ENCODE results near the gene CCDC107.
A peak's percentile ranks its signal among the peaks of the same experiment; 100 is the strongest.

The CCDC107 gene

DNA sequence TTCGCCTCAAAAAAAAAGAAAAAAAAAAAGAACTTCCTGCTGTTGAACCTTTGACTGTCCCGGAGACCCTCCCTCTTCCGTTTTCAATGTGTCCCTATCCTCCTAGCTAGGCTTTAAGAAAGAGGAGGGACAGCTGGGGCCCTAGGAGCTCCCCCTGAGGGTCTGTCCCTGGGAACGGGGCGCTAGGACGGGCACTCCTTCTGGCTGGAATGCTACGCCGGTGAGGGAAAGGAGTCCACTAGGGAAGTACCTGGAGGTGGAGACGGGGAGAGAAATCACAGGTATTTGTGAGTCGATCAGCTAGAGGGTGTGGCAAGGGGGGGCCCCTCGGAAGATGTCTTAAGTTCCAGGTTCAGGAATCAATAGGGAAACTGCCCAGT lies 11.9 kb upstream of the CCDC107 start:
- no peak for TF ChIP-seq TARDBP (IDR thresholded peaks at IDR 0.05)
- no peak for TF ChIP-seq FOXA1 (IDR thresholded peaks at IDR 0.05)
- no peak for TF ChIP-seq HDGF (IDR thresholded peaks at IDR 0.05; ENCODE audit: borderline replicate concordance)
- TF ChIP-seq, protein P1, sequence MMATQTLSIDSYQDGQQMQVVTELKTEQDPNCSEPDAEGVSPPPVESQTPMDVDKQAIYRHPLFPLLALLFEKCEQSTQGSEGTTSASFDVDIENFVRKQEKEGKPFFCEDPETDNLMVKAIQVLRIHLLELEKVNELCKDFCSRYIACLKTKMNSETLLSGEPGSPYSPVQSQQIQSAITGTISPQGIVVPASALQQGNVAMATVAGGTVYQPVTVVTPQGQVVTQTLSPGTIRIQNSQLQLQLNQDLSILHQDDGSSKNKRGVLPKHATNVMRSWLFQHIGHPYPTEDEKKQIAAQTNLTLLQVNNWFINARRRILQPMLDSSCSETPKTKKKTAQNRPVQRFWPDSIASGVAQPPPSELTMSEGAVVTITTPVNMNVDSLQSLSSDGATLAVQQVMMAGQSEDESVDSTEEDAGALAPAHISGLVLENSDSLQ (IDR thresholded peaks at IDR 0.05), result no peak
- no peak for TF ChIP-seq ARNT (IDR thresholded peaks at IDR 0.05)
- no peak for TF ChIP-seq LEF1 (IDR thresholded peaks at IDR 0.05; ENCODE audit: borderline replicate concordance)
- TF ChIP-seq ELF4 (IDR thresholded peaks at IDR 0.05), result no peak
- no peak for TF ChIP-seq FOXM1 (IDR thresholded peaks at IDR 0.05; ENCODE audit: borderline replicate concordance)
- TF ChIP-seq CTBP1 (IDR thresholded peaks at IDR 0.05; ENCODE audit: borderline replicate concordance), result no peak
- no peak for TF ChIP-seq SP1 (IDR thresholded peaks at IDR 0.05)
- TF ChIP-seq NFRKB (IDR thresholded peaks at IDR 0.05), result no peak
- TF ChIP-seq L3MBTL2 (conservative IDR thresholded peaks at IDR 0.05), result no peak
- TF ChIP-seq ZNF384 (IDR thresholded peaks at IDR 0.05), result no peak
- TF ChIP-seq BHLHE40 (IDR thresholded peaks at IDR 0.05; ENCODE audit: borderline replicate concordance), result no peak
- TF ChIP-seq SUZ12 (IDR thresholded peaks at IDR 0.05), result no peak
- no peak for TF ChIP-seq FOXK2 (IDR thresholded peaks at IDR 0.05)
- ChIA-PET POLR2A (interaction anchor here (1.1 to 5.6 kb wide), 5 partner anchors 11 to 85 kb away, joined by 3 to 35 read pairs (median 6); partner anchors contain the start of genes ARHGEF39, CCDC107, CREB3 and RMRP), CTCF (interaction anchor here (0.6 to 2.5 kb wide), 4 partner anchors 12 to 84 kb away, joined by 3 to 16 read pairs (median 6); partner anchors contain the start of genes CCDC107 and RMRP)
- peak; percentile 22 for DNase-seq (ENCODE audit: extremely low spot score)

DNA sequence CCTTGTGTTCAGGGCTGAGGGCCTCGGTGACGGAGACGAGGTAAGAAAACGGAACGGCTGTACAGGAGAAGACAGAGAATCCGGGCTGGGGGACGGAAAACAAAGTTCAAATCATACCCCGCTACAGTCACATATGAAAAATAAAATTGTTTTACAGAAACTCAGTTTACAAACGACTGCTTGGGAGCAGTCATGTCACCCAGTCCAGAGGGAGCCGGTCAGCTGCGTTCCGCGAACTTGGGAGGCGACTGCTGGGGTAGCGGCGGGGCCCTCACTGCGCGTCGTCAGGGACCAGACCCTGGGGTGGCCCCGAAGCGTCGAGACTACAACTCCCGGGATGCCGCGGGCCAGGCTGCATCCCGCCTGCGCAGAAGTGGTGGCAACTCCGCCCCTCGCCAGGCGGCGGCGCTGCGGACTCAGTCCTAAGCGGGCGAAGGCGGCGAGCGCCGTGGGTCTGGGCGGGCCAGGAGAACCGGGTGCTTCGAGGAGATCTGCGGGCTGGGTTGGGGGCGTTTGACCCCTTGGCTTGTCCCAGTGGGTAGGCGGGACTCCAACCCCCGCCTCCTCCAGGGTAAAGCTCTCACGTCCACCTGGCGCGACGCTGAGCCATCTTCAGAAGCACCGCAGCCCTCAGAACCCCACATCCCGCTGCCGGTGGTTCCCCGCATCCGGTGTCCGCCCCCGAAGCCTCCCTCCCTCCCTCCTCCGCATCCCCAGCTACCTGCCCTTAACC lies 11.4 kb upstream of the CCDC107 start:
- POLR2A ChIA-PET, result interaction anchor here (0.9 to 5.6 kb wide), 7 partner anchors 11 to 86 kb away, joined by 3 to 35 read pairs (median 5); partner anchors contain the start of genes ARHGEF39, CCDC107, CREB3 and RMRP
- no peak for TF ChIP-seq ZNF384 (IDR thresholded peaks at IDR 0.05)
- TF ChIP-seq BHLHE40 (IDR thresholded peaks at IDR 0.05; ENCODE audit: borderline replicate concordance), result no peak
- peak; percentile 59 for TF ChIP-seq L3MBTL2 (conservative IDR thresholded peaks at IDR 0.05)
- TF ChIP-seq CTBP1 (IDR thresholded peaks at IDR 0.05; ENCODE audit: borderline replicate concordance), result no peak
- no peak for TF ChIP-seq TARDBP (IDR thresholded peaks at IDR 0.05)
- TF ChIP-seq, protein P1 (IDR thresholded peaks at IDR 0.05), result no peak
- TF ChIP-seq FOXK2 (IDR thresholded peaks at IDR 0.05), result no peak
- TF ChIP-seq SP1 (IDR thresholded peaks at IDR 0.05), result no peak
- peak; percentile 94 for DNase-seq (ENCODE audit: extremely low spot score)
- CTCF ChIA-PET, result interaction anchor here (0.7 to 2.5 kb wide), 5 partner anchors 11 to 43 kb away, joined by 3 to 16 read pairs (median 3); partner anchors contain the start of genes ARHGEF39, CCDC107 and RMRP

DNA sequence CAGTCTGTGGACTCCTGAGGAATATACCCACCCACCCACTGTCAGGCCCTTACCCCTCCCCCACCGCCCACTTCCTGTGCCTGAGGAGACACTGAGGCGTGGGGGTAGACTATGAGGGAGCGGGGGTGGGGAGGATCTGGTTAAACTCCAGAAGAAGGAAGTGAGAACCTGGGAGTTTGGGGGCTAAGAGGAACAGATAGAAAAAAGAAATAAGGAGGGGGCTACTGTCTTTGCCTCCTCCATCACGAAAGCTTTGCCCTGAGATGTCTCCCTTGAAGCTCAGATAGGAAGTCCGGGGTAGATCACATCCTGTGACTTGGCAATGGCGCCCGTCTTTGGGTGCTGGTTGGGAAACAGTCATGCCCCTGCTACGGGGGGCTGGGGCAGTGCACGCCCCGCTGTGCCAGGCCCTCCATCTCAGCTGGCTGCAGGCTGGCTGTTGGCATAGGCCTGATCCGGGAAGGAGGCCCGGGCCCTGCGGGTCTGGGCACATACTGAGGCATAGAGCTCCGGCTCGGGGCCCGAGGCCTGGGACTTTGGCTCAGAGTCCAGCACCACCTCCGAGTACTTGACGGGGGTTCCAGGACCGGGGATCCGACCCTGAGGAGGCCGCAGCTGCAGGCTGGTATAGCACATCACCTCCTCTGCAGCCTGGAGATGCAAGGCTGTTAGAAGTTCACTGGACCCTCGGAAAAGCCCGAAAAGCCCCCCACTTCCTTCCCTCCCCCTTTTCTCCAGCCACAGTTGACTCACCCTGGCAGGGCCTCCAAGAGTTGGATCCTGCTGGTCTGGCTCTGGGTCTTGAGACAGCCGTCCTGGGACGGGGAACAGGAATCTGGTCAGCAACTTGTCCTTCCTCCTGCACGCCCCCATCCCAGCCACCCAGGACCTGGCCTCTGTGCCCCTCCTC lies 8.4 kb upstream of the CCDC107 start:
- no peak for DNase-seq (ENCODE audit: extremely low spot score)
- TF ChIP-seq SP1 (IDR thresholded peaks at IDR 0.05) (no peak), FOXA1 (IDR thresholded peaks at IDR 0.05) (no peak), LEF1 (IDR thresholded peaks at IDR 0.05; ENCODE audit: borderline replicate concordance) (no peak), FOXK2 (IDR thresholded peaks at IDR 0.05) (no peak), FOXM1 (IDR thresholded peaks at IDR 0.05; ENCODE audit: borderline replicate concordance) (no peak), NFRKB (IDR thresholded peaks at IDR 0.05) (no peak), ZNF384 (IDR thresholded peaks at IDR 0.05) (no peak), TARDBP (IDR thresholded peaks at IDR 0.05) (no peak), L3MBTL2 (conservative IDR thresholded peaks at IDR 0.05) (no peak), HDGF (IDR thresholded peaks at IDR 0.05; ENCODE audit: borderline replicate concordance) (no peak), CTBP1 (IDR thresholded peaks at IDR 0.05; ENCODE audit: borderline replicate concordance) (no peak), ELF4 (IDR thresholded peaks at IDR 0.05) (no peak), BHLHE40 (IDR thresholded peaks at IDR 0.05; ENCODE audit: borderline replicate concordance) (no peak), SUZ12 (IDR thresholded peaks at IDR 0.05) (no peak), ARNT (IDR thresholded peaks at IDR 0.05) (no peak)
- TF ChIP-seq, protein P1 (IDR thresholded peaks at IDR 0.05), result no peak
- CTCF ChIA-PET, result no interaction called here
- POLR2A ChIA-PET, result interaction anchor here (0.9 to 5.6 kb wide), 2 partner anchors 8 to 83 kb away, joined by 3 to 35 read pairs; partner anchors contain the start of genes CCDC107, CREB3, RMRP and TLN1

DNA sequence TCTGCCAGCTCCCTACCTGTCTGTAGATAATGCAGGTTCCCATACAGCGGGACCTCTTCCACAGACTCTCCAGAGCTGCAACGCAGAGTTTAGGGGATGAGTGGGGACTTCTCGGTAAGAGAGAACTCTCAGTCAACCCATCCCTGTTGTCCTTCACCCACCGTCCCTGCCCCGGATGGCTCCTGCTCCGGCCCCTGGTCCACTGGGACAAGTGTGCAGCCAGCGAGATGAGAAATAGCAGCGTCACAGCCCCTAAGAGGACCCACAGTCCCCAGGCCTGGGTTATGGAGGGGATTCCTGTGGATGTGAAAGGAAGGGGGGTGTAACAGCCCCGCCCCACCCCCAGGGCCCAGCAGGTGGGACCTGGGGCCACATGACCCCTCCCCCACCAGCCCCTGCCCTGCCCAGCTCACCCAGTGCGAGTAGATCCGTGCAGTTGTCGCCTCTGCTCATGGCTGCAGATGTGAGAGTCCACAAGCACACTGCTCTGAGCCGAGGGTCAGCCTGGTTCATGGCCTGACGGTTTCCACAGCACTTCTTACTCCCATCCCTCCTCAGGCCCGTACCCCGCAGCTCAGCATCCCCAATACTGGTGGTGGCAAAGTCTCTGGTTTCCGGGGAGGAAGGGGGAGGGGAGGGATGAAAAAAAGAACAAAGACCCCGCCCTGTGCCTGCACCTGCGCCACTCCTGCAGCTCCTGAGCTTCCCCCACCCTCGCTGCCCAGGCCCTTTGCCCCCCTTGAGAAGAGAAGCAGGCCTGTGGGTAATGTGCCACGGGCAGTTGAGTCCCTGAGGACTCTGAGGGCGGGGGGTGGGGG lies 7.5 kb upstream of the CCDC107 start, which contains the start of gene SIT1:
SIT1 (minus strand) TSS at position 591 of the 818 bp plus-strand sequence; CDS start at position 513, 78 bp downstream.
- POLR2A ChIA-PET, result interaction anchor here (0.7 to 5.6 kb wide), 2 partner anchors 7 to 1407 kb away, joined by 3 to 35 read pairs; partner anchors contain the start of genes CCDC107 and RMRP
- DNase-seq (ENCODE audit: extremely low spot score), result no peak
- CTCF ChIA-PET, result no interaction called here

More for the DNA sequence above, 7.5 kb upstream of the CCDC107 start, which contains the start of gene SIT1:
- TF ChIP-seq ELF4 (IDR thresholded peaks at IDR 0.05), result no peak

Data from HEK293T (cell line).